22Rv1 (cell line): ENCODE data around the gene KIFC3.

Source experiments
- ZFX ChIP-seq: fragments of 450-650 bp; IDR thresholded peaks from 2 replicates; pipeline ENCODE4 v1.6.1; 2017; ENCODE audit warnings: antibody characterized with exemption, borderline replicate concordance
- TF ChIP-seq, protein P1 (sequence below): fragments of 450-650 bp; IDR thresholded peaks from 2 replicates; pipeline ENCODE4 v1.5.1; 2017; ENCODE audit warnings: mild to moderate bottlenecking

- TF ChIP-seq, protein P1, sequence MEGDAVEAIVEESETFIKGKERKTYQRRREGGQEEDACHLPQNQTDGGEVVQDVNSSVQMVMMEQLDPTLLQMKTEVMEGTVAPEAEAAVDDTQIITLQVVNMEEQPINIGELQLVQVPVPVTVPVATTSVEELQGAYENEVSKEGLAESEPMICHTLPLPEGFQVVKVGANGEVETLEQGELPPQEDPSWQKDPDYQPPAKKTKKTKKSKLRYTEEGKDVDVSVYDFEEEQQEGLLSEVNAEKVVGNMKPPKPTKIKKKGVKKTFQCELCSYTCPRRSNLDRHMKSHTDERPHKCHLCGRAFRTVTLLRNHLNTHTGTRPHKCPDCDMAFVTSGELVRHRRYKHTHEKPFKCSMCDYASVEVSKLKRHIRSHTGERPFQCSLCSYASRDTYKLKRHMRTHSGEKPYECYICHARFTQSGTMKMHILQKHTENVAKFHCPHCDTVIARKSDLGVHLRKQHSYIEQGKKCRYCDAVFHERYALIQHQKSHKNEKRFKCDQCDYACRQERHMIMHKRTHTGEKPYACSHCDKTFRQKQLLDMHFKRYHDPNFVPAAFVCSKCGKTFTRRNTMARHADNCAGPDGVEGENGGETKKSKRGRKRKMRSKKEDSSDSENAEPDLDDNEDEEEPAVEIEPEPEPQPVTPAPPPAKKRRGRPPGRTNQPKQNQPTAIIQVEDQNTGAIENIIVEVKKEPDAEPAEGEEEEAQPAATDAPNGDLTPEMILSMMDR, result no peak
- TF ChIP-seq ZFX, result no peak
These were observed 50.1 kb downstream of the KIFC3 start for GRCh38 chr16:57752203-57752580.
